ENCODE results near the gene HPGDS. TPM values are rescaled to one million over a fixed set of nuclear protein-coding genes. Genes with fewer than 3 reads are reported as not detected.

HPGDS gene
- total RNA-seq, 2 experiments from 2014 or later, result not detected

DNA sequence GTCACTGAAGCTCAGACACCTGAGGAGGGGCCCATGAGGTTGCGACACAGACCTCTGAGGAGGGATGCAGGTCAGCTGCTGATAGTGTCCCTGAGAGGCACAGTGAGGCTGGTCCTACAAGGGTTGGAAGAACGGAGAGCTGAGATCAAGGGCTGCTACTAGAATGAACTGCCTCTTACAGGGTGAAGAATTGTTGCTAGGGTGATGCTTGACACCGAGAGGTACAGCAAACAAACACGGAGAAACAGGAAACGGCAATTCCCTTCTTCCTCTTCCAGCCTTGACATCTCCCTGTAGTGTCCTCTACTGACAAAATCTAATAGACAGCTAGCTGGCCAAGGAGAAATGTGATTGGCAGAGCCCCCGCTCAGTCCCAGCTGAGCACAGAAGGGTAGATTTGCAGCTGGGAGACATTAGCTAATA lies 11.8 kb upstream of the HPGDS start:
- Mint-ChIP-seq H3K27me3 (ENCODE audit: low read depth) (peaks cover 25% of the 10 kb centered on the region), H3K27ac (no peak overlapping the region), H3K9me3 (ENCODE audit: insufficient read depth) (no peaks in the 10 kb centered on the region), H3K36me3 (ENCODE audit: low read depth) (no peaks in the 10 kb centered on the region), H3K4me1 (ENCODE audit: low read depth) (peaks cover 8% of the 10 kb centered on the region), H3K4me3 (no peak overlapping the region)
- ATAC-seq (no peak), DNase-seq (no peak)
- ChIA-PET CTCF (no interaction called here), POLR2A (no interaction called here)

DNA sequence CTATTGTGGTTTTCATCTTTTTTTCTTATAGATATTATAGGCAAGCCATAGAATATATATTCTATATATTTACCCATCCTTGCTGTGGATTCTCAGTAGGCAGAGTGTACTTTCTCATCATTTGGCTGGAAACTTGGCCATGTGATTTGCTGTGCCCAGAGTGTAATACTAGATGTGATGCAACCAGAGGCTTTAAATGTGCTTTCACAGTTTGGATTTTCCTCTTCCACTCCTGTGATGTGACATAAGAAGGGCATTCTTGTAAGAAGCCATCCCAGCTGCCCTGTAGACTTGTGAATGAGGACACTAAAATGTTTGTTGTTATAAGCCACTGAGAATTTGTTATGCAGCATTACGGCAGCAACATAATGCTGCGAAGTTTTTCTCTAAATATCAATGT lies 10.4 kb upstream of the HPGDS start:
- peaks cover 8% of the 10 kb centered on the region for H3K4me1 Mint-ChIP-seq (ENCODE audit: low read depth)
- no peak for DNase-seq
- H3K27ac Mint-ChIP-seq, result no peak overlapping the region
- H3K4me3 Mint-ChIP-seq, result no peak overlapping the region
- H3K27me3 Mint-ChIP-seq (ENCODE audit: low read depth), result peaks cover 23% of the 10 kb centered on the region
- CTCF ChIA-PET, result no interaction called here
- ATAC-seq, result no peak
- POLR2A ChIA-PET, result no interaction called here
- no peaks in the 10 kb centered on the region for H3K36me3 Mint-ChIP-seq (ENCODE audit: low read depth)
- H3K9me3 Mint-ChIP-seq (ENCODE audit: insufficient read depth), result no peaks in the 10 kb centered on the region

DNA sequence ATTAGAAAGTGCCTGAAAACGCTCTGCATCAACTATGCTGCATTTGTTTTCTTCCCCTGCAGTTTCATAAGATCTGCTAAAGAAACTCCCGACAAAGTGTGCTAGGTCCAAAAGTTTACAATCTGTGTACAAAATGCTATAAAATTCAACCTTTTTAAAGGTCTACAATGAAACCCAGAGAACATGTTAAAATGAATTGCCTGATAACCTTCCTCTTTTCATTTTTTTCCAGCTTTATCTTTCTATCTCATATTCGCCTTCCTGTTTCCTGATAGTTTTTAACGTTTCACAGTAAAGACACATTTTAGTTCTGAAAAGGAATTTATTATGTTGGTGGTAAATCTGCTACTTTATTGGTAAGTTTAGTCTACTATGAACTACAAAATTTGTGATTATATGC lies 9.5 kb upstream of the HPGDS start:
- H3K4me3 Mint-ChIP-seq, result no peak overlapping the region
- DNase-seq, result no peak
- peaks cover 22% of the 10 kb centered on the region for H3K27me3 Mint-ChIP-seq (ENCODE audit: low read depth)
- peaks cover 8% of the 10 kb centered on the region for H3K4me1 Mint-ChIP-seq (ENCODE audit: low read depth)
- CTCF ChIA-PET, result interaction anchor here (1.3 kb wide), 1 partner anchor 13 kb away, joined by 3 read pairs; no protein-coding TSS in a partner anchor
- POLR2A ChIA-PET, result no interaction called here
- H3K27ac Mint-ChIP-seq, result no peak overlapping the region
- no peak for ATAC-seq
- H3K9me3 Mint-ChIP-seq (ENCODE audit: insufficient read depth), result no peaks in the 10 kb centered on the region
- no peaks in the 10 kb centered on the region for H3K36me3 Mint-ChIP-seq (ENCODE audit: low read depth)

DNA sequence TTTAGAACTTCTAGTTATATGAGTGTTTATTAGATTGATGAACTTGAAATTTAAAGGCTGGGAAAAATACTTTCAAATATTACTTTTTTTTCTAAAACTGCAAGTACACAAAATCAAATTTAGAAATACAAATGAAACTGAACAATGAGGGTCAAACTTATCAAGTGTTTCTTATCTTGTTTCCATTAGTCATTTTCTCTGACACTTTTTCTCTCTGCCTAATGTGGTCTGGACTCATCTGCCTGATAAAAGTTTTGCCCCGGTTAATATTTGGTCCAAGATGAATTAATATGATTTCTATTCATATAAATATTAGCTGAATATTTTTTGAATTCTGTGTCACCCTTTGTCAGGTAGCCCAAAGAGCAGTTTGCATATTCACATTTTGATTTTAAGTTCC lies 8.7 kb upstream of the HPGDS start:
- POLR2A ChIA-PET, result no interaction called here
- DNase-seq, result no peak
- H3K27me3 Mint-ChIP-seq (ENCODE audit: low read depth), result peaks cover 22% of the 10 kb centered on the region

DNA sequence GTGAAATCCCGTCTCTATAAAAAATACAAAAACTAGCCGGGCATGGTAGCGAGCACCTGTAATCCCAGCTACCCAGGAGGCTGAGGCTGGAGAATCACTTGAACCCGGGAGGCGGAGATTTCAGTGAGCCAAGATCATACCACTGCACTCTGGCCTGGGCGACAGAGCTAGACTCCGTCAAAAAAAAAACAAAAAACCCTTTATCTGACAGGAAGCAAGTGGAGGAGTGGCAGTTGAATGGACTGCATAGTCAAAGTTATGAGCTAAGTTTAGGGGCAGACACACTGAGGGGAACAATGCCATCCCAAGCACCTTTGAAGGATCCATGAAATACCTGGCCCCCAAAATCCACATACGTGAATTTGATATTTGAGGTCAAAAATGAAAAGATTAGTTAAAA lies 7.5 kb upstream of the HPGDS start:
- ChIA-PET CTCF (no interaction called here), POLR2A (no interaction called here)
- peaks cover 20% of the 10 kb centered on the region for H3K4me1 Mint-ChIP-seq (ENCODE audit: low read depth)
- no peaks in the 10 kb centered on the region for H3K36me3 Mint-ChIP-seq (ENCODE audit: low read depth)
- H3K27ac Mint-ChIP-seq, result no peak overlapping the region
- H3K9me3 Mint-ChIP-seq (ENCODE audit: insufficient read depth), result no peaks in the 10 kb centered on the region
- ATAC-seq (no peak), DNase-seq (no peak)
- peaks cover 22% of the 10 kb centered on the region for H3K27me3 Mint-ChIP-seq (ENCODE audit: low read depth)
- no peak overlapping the region for H3K4me3 Mint-ChIP-seq

More for the DNA sequence above, 8.7 kb upstream of the HPGDS start:
- CTCF ChIA-PET, result interaction anchor here (0.6 to 1.3 kb wide), 2 partner anchors 12 to 39 kb away, joined by 3 read pairs; no protein-coding TSS in a partner anchor
- H3K36me3 Mint-ChIP-seq (ENCODE audit: low read depth), result no peaks in the 10 kb centered on the region
- no peak overlapping the region for H3K27ac Mint-ChIP-seq
- H3K4me3 Mint-ChIP-seq, result no peak overlapping the region
- H3K9me3 Mint-ChIP-seq (ENCODE audit: insufficient read depth), result no peaks in the 10 kb centered on the region
- ATAC-seq, result no peak
- H3K4me1 Mint-ChIP-seq (ENCODE audit: low read depth), result peaks cover 13% of the 10 kb centered on the region

DNA sequence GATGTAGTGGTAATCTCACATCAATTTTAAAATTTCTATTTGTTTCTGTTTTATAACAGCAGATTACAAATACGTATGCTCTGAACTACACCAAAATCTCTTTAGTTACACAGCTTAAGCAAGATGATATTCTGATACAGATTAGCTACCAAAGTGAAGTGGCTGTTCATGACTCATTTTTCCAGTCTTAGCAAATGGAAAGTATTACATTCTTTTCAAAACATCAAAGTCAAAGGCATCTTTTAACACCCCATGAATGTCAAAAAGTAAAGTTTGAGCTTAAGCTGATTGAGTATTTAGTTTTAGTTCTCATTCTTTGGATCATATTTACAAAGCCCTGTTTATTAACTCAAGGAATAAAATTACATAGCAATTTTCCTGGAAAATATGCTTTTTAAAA lies 6.6 kb upstream of the HPGDS start:
- H3K4me3 Mint-ChIP-seq, result no peak overlapping the region
- H3K27me3 Mint-ChIP-seq (ENCODE audit: low read depth), result peaks cover 22% of the 10 kb centered on the region
- no peak overlapping the region for H3K27ac Mint-ChIP-seq
- ChIA-PET POLR2A (no interaction called here), CTCF (interaction anchor here (1.1 kb wide), 1 partner anchor 10 kb away, joined by 3 read pairs; no protein-coding TSS in a partner anchor)
- peaks cover 21% of the 10 kb centered on the region for H3K4me1 Mint-ChIP-seq (ENCODE audit: low read depth)
- ATAC-seq (no peak), DNase-seq (no peak)
- no peaks in the 10 kb centered on the region for H3K36me3 Mint-ChIP-seq (ENCODE audit: low read depth)
- no peaks in the 10 kb centered on the region for H3K9me3 Mint-ChIP-seq (ENCODE audit: insufficient read depth)

DNA sequence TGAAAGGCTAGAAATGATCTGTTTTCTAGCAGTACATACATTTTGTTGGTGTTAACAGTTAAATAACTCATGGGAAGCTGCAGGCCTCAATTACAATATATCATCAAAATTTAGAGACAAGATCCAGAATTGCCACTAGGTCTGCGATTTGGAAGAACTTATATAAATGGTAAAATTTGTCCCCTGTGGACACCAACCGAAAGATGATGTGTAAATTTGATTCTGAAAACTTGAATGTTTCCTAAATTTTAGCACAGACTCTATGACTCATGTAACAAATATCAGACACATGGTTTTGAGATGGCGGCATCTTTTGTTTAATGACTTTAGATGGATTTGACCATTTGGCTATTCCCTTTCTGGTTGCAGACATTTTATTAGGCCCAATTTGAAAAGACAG lies 6.0 kb upstream of the HPGDS start:
- Mint-ChIP-seq H3K9me3 (ENCODE audit: insufficient read depth) (no peaks in the 10 kb centered on the region), H3K4me1 (ENCODE audit: low read depth) (peaks cover 21% of the 10 kb centered on the region), H3K36me3 (ENCODE audit: low read depth) (no peaks in the 10 kb centered on the region), H3K4me3 (no peak overlapping the region), H3K27ac (no peak overlapping the region), H3K27me3 (ENCODE audit: low read depth) (peaks cover 22% of the 10 kb centered on the region)
- DNase-seq (no peak), ATAC-seq (no peak)
- ChIA-PET CTCF (interaction anchor here (1.1 kb wide), 1 partner anchor 9 kb away, joined by 3 read pairs; no protein-coding TSS in a partner anchor), POLR2A (no interaction called here)

DNA sequence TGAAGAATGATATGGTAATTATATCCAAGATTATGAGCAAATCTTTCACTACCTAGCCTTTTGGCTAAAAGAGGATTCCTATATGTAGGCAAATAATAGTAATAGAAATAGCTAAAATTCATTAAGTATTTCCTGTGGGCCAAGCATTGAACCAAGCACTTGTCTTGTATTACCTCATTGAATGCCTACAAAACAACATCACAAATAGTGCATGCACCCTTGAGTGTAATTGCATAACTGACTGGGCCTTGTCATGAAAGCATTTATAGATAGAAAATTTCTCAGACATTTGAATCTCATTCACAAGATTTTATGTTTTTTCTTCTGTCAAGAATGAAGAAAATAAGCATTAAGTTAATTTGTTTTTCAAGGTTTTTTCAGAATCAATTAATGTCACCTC lies 3.9 kb upstream of the HPGDS start:
- ATAC-seq (no peak), DNase-seq (no peak)
- Mint-ChIP-seq H3K4me1 (ENCODE audit: low read depth) (peaks cover 13% of the 10 kb centered on the region), H3K27me3 (ENCODE audit: low read depth) (peaks cover 7% of the 10 kb centered on the region), H3K4me3 (no peak overlapping the region), H3K36me3 (ENCODE audit: low read depth) (no peaks in the 10 kb centered on the region), H3K9me3 (ENCODE audit: insufficient read depth) (no peaks in the 10 kb centered on the region), H3K27ac (no peak overlapping the region)
- ChIA-PET POLR2A (no interaction called here), CTCF (interaction anchor here (1.0 kb wide), 1 partner anchor 10 kb away, joined by 4 read pairs; no protein-coding TSS in a partner anchor)

DNA sequence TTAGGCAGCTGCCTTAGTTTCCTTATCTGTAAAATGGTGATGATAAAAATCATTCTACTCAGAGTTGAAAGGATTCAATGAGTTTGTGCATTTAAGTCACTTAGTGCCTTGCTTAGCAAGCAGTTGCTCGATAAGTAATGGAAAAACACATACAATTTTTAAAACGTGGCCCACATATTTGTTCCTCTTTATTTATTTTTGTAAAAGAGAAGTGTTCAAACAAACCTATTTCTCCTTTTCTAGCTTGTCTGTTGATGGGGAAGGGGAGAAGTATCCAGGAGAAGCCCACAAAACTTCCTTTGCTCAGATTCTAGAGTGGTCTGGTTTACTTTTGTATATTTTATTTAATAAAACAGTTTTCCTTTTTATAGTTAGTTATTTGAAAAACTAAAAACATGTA lies 3.3 kb upstream of the HPGDS start:
- ChIA-PET POLR2A (no interaction called here), CTCF (no interaction called here)
- Mint-ChIP-seq H3K27me3 (ENCODE audit: low read depth) (peaks cover 4% of the 10 kb centered on the region), H3K36me3 (ENCODE audit: low read depth) (no peaks in the 10 kb centered on the region), H3K27ac (no peak overlapping the region), H3K4me3 (no peak overlapping the region), H3K4me1 (ENCODE audit: low read depth) (peaks cover 13% of the 10 kb centered on the region), H3K9me3 (ENCODE audit: insufficient read depth) (no peaks in the 10 kb centered on the region)
- no peak for ATAC-seq
- no peak for DNase-seq

DNA sequence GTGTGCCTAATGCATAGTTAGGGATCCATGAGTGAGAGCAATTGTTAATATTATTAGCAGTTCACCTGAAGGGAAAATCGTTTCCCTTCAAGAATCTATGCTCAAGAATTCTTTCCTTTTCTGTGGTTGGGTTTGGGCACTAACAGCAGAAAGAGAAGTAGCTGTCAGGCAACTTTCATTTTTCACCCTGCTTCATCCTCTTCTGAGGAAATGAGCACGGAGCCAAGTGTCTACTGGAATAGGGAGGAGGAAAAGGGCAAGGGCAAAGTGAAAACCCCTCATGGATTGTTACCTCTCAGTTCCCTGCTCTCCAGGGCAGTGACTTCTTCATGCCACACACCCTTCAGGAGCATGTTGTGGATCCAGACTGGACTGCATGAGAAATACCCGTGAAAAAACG lies 2.6 kb upstream of the HPGDS start:
- H3K9me3 Mint-ChIP-seq (ENCODE audit: insufficient read depth), result no peaks in the 10 kb centered on the region
- CTCF ChIA-PET, result no interaction called here
- no peaks in the 10 kb centered on the region for H3K36me3 Mint-ChIP-seq (ENCODE audit: low read depth)
- no peak for DNase-seq
- no peak overlapping the region for H3K27ac Mint-ChIP-seq
- no peak for ATAC-seq
- H3K4me1 Mint-ChIP-seq (ENCODE audit: low read depth), result peaks cover 13% of the 10 kb centered on the region
- POLR2A ChIA-PET, result no interaction called here
- H3K4me3 Mint-ChIP-seq, result no peak overlapping the region
- H3K27me3 Mint-ChIP-seq (ENCODE audit: low read depth), result no peaks in the 10 kb centered on the region

DNA sequence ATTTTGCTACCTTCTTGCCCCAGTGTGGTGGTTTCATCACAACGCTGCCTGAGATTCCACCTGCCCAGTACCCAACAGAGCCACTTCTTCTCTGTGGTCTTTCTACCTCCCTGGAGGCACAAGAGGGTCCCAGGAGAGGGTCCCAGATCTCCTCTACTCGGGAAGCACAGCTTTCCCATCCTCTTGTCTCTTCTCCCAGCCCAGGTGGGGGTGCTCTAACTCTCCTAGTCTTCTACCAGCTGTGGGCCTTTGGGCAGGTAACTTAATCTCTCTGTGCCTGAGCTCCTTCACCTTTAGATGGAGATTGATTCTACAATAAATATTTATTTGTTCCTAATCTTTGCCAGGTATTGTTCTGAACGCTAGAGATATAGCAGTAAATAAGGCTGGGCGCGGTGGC lies 1.8 kb upstream of the HPGDS start:
- no peaks in the 10 kb centered on the region for H3K9me3 Mint-ChIP-seq (ENCODE audit: insufficient read depth)
- CTCF ChIA-PET, result interaction anchor here (1.0 kb wide), 1 partner anchor 46 kb away, joined by 3 read pairs; no protein-coding TSS in a partner anchor

DNA sequence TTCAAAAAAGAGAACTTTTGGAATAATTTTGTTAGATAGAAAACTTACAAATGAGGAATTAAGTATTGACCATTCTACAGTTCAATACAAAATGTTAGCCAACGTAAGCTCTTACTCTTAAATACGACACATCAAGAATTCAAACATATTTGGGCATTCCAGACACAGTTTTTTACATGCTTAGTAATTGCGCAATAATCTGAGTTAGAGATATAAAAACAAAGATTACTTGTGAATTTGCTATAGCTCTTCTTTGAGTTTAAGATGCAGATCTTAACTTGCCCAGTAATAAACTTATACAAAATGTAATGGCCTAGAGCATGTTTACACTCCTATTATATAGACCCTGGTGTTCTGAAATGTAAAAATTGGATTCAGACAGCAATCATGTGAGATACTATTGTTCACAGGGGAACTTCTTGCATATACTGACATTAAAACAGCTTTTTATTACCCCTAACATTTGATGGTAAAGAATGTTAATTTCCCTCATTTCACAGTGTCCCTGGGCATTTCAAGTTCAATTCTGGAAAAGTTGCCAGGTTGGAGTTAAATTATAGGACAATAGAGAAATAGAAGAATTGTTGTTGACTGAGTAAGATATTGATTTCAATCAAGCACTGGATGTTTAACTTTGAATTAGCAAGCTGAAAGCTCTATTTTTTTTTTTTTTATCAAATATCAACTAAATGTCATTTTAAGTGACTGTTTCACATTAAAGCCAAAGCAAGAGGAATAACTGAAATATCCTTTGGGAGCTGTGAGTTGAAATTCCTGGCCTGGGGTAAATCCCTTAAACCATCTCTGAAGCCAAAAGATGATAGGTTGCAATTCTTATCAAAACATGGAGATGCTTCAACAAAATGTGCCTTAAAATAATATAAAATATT lies 910 bp downstream of the HPGDS start:
- no peak for ATAC-seq
- H3K4me1 Mint-ChIP-seq (ENCODE audit: low read depth), result peaks cover 22% of the 10 kb centered on the region
- H3K36me3 Mint-ChIP-seq (ENCODE audit: low read depth), result no peaks in the 10 kb centered on the region
- ChIA-PET CTCF (no interaction called here), POLR2A (no interaction called here)
- no peak for DNase-seq
- no peaks in the 10 kb centered on the region for H3K27me3 Mint-ChIP-seq (ENCODE audit: low read depth)
- no peak overlapping the region for H3K4me3 Mint-ChIP-seq
- H3K27ac Mint-ChIP-seq, result no peak overlapping the region
- no peaks in the 10 kb centered on the region for H3K9me3 Mint-ChIP-seq (ENCODE audit: insufficient read depth)

More for the DNA sequence above, 1.8 kb upstream of the HPGDS start:
- H3K4me3 Mint-ChIP-seq, result no peak overlapping the region
- no peak overlapping the region for H3K27ac Mint-ChIP-seq
- no peaks in the 10 kb centered on the region for H3K27me3 Mint-ChIP-seq (ENCODE audit: low read depth)
- no peak for ATAC-seq
- POLR2A ChIA-PET, result no interaction called here
- no peak for DNase-seq
- peaks cover 17% of the 10 kb centered on the region for H3K4me1 Mint-ChIP-seq (ENCODE audit: low read depth)
- no peaks in the 10 kb centered on the region for H3K36me3 Mint-ChIP-seq (ENCODE audit: low read depth)
